ENCODE results near the gene MVD.
"Not testable (repeated sequence)": the region's sequence is repeated elsewhere in the genome, so short reads cannot be mapped to it uniquely, and the experiment has no call there.

The MVD gene

DNA sequence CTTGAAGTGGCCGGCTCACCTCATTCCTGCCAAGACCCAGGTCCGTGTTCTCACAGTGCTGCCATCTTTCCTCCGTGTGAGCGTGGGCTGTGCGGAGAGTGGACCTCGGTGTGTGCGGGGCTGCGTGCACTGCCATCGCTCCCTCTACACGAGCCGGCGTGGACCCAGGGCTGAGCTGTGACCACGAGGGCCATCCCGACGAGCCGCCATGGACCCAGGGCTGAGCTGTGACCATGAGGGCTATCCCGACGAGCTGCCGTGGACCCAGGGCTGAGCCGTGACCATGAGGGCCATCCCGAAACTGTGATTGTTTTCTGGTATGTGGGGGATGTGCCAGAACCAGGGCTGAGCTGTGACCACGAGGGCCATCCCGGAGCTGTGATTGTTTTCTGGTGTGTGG lies 8.9 kb upstream of the MVD start:
- TF ChIP-seq, protein P1, sequence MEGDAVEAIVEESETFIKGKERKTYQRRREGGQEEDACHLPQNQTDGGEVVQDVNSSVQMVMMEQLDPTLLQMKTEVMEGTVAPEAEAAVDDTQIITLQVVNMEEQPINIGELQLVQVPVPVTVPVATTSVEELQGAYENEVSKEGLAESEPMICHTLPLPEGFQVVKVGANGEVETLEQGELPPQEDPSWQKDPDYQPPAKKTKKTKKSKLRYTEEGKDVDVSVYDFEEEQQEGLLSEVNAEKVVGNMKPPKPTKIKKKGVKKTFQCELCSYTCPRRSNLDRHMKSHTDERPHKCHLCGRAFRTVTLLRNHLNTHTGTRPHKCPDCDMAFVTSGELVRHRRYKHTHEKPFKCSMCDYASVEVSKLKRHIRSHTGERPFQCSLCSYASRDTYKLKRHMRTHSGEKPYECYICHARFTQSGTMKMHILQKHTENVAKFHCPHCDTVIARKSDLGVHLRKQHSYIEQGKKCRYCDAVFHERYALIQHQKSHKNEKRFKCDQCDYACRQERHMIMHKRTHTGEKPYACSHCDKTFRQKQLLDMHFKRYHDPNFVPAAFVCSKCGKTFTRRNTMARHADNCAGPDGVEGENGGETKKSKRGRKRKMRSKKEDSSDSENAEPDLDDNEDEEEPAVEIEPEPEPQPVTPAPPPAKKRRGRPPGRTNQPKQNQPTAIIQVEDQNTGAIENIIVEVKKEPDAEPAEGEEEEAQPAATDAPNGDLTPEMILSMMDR (IDR thresholded peaks at IDR 0.05; ENCODE audit: borderline replicate concordance, insufficient read depth, low read depth, low read length) = no peak
- no peak overlapping the region for H3K4me3 ChIP-seq (ENCODE audit: low read depth, low read length)

DNA sequence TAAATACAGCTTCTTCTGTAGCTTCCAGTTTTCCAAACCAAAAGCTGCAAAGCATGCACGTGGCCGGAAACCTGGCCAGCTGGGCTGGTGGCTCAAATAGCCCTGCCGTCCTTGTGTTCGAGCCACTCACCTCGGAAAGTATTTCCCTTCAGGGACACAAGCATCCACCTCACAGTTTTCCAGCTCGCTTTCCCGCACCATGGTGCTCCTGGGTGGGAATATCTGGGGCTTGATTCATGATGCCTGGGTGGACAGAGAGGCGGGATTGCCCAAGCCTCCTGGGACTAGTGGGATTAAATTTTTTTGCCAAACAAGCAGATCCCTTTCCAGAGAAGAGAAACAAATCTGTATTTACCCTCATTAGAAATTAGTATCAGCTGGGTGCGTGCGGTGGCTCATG lies 7.1 kb upstream of the MVD start:
- TF ChIP-seq, protein P1 (IDR thresholded peaks at IDR 0.05; ENCODE audit: borderline replicate concordance, insufficient read depth, low read depth, low read length) = no peak
- H3K4me3 ChIP-seq (ENCODE audit: low read depth, low read length) = no peak overlapping the region

DNA sequence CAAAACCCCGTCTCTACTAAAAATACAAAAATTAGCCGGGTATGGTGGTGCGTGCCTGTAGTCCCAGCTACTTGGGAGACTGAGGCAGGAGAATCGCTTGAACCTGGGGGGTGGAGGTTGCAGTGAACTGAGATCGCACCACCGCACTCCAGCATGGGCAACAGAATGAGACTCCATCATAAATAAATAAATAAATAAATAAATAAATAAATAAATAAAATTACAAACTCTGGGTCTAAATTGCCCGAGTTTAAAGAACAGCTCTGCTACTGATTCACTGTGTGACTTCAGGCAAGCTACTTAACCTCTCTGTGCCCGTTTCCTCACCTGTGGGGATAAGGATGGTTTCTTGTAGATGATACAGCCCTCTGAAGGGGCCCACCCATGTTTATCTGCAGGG lies 6.6 kb upstream of the MVD start:
- not testable (repeated sequence) for H3K4me3 ChIP-seq (ENCODE audit: low read depth, low read length)

DNA sequence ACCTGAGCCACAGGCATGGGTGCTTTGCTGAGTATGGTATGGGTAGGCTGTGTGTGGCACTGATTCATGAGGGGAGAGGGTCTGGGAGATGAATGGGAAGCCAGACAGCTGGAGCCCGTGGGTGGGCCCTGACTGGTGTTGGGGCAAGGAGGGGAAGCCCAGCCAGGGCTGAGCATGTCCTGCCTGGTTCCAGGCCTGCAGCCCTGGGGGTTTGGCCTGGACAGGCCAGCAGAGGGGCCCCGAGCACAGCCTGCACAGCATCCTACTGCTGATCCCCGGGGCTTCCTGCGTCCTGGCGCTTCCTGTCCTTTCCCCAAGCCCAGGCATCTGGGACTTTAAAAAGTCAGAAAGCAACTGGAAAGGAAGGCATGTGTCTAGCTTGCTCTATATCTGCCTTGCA lies 4.6 kb upstream of the MVD start:
- TF ChIP-seq, protein P1 (IDR thresholded peaks at IDR 0.05; ENCODE audit: borderline replicate concordance, insufficient read depth, low read depth, low read length) = no peak
- no peak overlapping the region for H3K4me3 ChIP-seq (ENCODE audit: low read depth, low read length)

DNA sequence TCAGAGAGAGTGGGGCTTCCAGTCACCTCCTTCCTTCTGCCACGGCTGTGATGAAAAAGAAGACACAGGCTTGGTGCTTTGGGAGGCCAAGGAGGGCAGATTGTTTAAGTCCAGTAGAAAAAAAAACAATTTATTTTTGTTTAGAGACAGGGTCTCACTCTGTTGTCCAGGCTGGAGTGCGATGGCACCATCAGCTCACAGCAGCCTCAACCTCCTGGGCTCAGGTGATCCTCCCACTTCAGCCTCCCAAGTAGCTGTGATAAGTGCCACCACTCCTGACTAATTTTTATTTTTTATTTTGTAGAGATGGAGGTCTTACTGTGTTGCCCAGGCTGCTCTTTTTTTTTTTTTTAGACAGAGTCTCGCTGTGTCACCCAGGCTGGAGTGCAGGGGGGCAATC lies 2.7 kb upstream of the MVD start:
- TF ChIP-seq, protein P1 (IDR thresholded peaks at IDR 0.05; ENCODE audit: borderline replicate concordance, insufficient read depth, low read depth, low read length) = no peak
- no peak overlapping the region for H3K4me3 ChIP-seq (ENCODE audit: low read depth, low read length)

DNA sequence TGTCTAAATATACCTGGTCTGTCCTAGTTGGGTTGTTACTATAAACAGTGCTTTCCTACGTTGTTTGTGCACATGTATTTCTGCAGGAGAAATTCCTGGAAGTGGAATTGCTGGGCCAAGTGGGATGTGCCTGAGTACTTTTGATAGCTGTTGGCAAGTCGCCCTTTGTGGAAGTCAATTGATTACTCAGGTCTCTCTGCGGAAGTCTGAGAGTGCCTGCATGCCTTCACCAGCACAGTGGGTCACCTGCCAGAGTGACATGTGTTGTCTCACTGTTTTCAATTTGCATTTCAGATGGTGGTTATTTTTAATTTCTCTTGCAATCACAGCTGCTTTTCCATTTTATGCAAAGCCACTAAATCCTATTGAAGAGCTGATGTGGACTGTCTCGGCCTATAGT lies 2.3 kb upstream of the MVD start:
- TF ChIP-seq, protein P1 (IDR thresholded peaks at IDR 0.05; ENCODE audit: borderline replicate concordance, insufficient read depth, low read depth, low read length) = no peak

DNA sequence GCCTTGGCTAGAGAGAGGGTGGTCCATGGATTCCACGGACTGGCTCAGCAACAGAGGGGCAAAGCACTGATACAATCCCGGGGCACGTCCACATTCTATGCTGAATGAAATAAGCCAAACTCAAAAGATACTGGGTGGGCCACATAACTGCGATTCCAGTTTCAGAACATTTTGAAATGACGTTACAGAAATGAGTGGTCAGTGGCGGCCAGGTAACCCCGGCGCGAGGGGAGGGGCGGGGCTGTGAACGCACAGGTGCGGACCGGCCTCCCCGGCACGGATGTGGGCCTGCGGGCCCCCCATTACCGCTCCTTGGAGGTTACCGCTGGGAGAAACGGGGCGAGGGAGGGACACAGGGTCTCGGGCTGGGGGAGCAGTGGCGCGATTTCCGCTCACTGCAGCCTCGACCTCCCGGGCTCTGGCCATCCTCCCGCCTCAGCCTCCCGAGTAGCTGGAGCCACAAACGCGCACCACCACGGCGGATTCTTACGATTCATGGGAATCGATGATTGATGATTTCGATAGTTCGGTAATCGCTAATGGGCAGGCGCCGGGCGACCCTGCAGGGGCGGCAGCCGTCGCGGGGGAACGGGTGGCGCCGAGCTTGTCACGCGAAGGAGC lies 559 bp downstream of the MVD start:
- H3K4me3 ChIP-seq (ENCODE audit: low read depth, low read length) = peak overlapping the region; percentile 96
- TF ChIP-seq, protein P1 (IDR thresholded peaks at IDR 0.05; ENCODE audit: borderline replicate concordance, insufficient read depth, low read depth, low read length) = no peak

More for the DNA sequence above, 2.3 kb upstream of the MVD start:
- no peak overlapping the region for H3K4me3 ChIP-seq (ENCODE audit: low read depth, low read length)

DNA sequence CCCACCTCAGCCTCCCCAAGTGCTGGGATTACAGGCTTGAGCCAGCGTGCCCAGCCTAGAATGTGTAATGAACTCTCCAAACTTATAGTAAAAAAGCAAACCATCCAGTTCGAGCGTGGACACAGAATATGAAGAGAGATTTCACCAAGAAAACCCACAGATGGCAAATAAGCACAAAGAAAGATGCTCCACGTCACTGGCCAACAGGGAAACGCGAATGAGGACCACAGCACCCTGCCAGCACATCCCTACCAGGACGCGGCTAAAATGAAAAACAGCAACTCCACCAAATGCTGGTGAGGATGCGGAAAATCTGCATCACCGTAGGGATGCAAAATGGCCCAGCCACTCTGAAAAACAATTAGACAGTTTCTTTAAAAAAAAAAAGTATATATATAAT lies 1.4 kb downstream of the MVD start:
- no peak overlapping the region for H3K4me3 ChIP-seq (ENCODE audit: low read depth, low read length)
- TF ChIP-seq, protein P1 (IDR thresholded peaks at IDR 0.05; ENCODE audit: borderline replicate concordance, insufficient read depth, low read depth, low read length) = no peak

Data from GM12875 (cell line).